ENCODE data around the gene TSSC4.
A peak's percentile ranks its signal among the peaks of the same experiment; 100 is the strongest.

The TSSC4 gene

GRCh38 chr11:2417856-2418692 is 17.5 kb downstream of the TSSC4 start:
- no peak for DNase-seq (ENCODE audit: low read depth in 2 of 2)

GRCh38 chr11:2418693-2419360 is 18.3 kb downstream of the TSSC4 start:
- DNase-seq (ENCODE audit: low read depth in 2 of 2): no peak

GRCh38 chr11:2419638-2420501 is 19.3 kb downstream of the TSSC4 start:
- no peak for DNase-seq (ENCODE audit: low read depth in 2 of 2)

- peak; percentile 32 to 41 for DNase-seq (ENCODE audit: low read depth in 2 of 2)
Observed at GRCh38 chr11:2420502-2421225, 20.1 kb downstream of the TSSC4 start.

GRCh38 chr11:2421226-2421994 is 20.9 kb downstream of the TSSC4 start:
- no peak for DNase-seq (ENCODE audit: low read depth in 2 of 2)

- no peak for DNase-seq (ENCODE audit: low read depth in 2 of 2)
Observed at GRCh38 chr11:2421996-2422395, 21.4 kb downstream of the TSSC4 start.

GRCh38 chr11:2422461-2423156 is 22.1 kb downstream of the TSSC4 start:
- DNase-seq (ENCODE audit: low read depth in 2 of 2): no peak

GRCh38 chr11:2423157-2424025 is 22.8 kb downstream of the TSSC4 start:
- DNase-seq (ENCODE audit: low read depth in 2 of 2): no peak

GRCh38 chr11:2424811-2425495 is 24.4 kb downstream of the TSSC4 start:
- DNase-seq (ENCODE audit: low read depth in 2 of 2): no peak

GRCh38 chr11:2425506-2425905 is 25.0 kb downstream of the TSSC4 start:
- no peak for DNase-seq (ENCODE audit: low read depth in 2 of 2)

- no peak for DNase-seq (ENCODE audit: low read depth in 2 of 2)
Observed at GRCh38 chr11:2426221-2426620, 25.7 kb downstream of the TSSC4 start.

- no peak for DNase-seq (ENCODE audit: low read depth in 2 of 2)
Observed at GRCh38 chr11:2426826-2427521, 26.4 kb downstream of the TSSC4 start.

GRCh38 chr11:2427721-2428321 is 27.3 kb downstream of the TSSC4 start:
- DNase-seq (ENCODE audit: low read depth in 2 of 2): no peak

GRCh38 chr11:2428322-2428795 is 27.8 kb downstream of the TSSC4 start:
- DNase-seq (ENCODE audit: low read depth in 2 of 2): peak; percentile 69 to 73

GRCh38 chr11:2431395-2431794 is 30.8 kb downstream of the TSSC4 start:
- DNase-seq (ENCODE audit: low read depth in 2 of 2): no peak

- DNase-seq (ENCODE audit: low read depth in 2 of 2): no peak
Observed at GRCh38 chr11:2432171-2432621, 31.6 kb downstream of the TSSC4 start.

- no peak for DNase-seq (ENCODE audit: low read depth in 2 of 2)
Observed at GRCh38 chr11:2432628-2433071, 32.1 kb downstream of the TSSC4 start.

All from activated CD8-positive, alpha-beta memory T cell treated with anti-CD3 and anti-CD28 coated beads for 4 hours (primary cell).